Endothelial cell of umbilical vein (primary cell): ENCODE data around the gene MYO1H. TPM values are rescaled to one million over a fixed set of nuclear protein-coding genes. Genes with fewer than 3 reads are reported as not detected.

Experiments used
- BruUV-seq: library from RNA; stranded (reverse); fragments of 400-500 nt; replicated peaks from 2 replicates; lab custom pipeline; 2021; lab: Mats Ljungman, UMichigan
- CTCF ChIA-PET: fragments of 300-600, 350-600 bp; sonication (Branson Sonifier 250); formaldehyde crosslinking; loops from one replicate; lab custom pipeline; 2021; ENCODE audit warnings: antibody characterized with exemption, inconsistent platforms; lab: Charles Lee
- POLR2A ChIA-PET: fragments of 300-600, 350-600 bp; sonication (Branson Sonifier 250); formaldehyde crosslinking; loops from one replicate; lab custom pipeline; 2021; ENCODE audit warnings: antibody characterized with exemption, inconsistent platforms; lab: Charles Lee
- DNase-seq: peaks from one replicate; pipeline ENCODE4 v3.0.0-alpha.2; 2011; ENCODE audit warnings: low read depth, low spot score
- FAIRE-seq: peaks from 2 replicates; lab custom pipeline; 2011; peaks lifted over from hg19 to GRCh38; lab: Jason Lieb, UNC
- H2AFZ ChIP-seq: 2 replicates; pipeline ENCODE4 v1.6.0; 2012; ENCODE audit warnings: low read depth, low read length, control low read depth, inconsistent platforms
- H3K27ac ChIP-seq: 2 replicates; pipeline ENCODE4 v1.5.1; 2011; ENCODE audit warnings: low read depth, mild to moderate bottlenecking, control low read depth, low read length, moderate library complexity; ENCODE audit not compliant: insufficient read depth
- H3K27me3 ChIP-seq, 2 experiments: 2 replicates each; pipeline versions ENCODE4 v1.6.0 to v1.6.1; 2011; ENCODE audit warnings: low read length in 2 of 2, mixed read lengths in 1 of 2; ENCODE audit not compliant: control insufficient read depth in 2 of 2, insufficient read depth in 2 of 2
- H3K36me3 ChIP-seq, 2 experiments: 2 replicates in 1 of 2; 3 replicates in 1 of 2; pipeline ENCODE4 v1.5.1; 2011; ENCODE audit warnings: low read length in 2 of 2, mild to moderate bottlenecking in 1 of 2, moderate library complexity in 1 of 2; ENCODE audit not compliant: control insufficient read depth in 2 of 2, insufficient read depth in 2 of 2; ENCODE audit errors: extremely low read depth in 1 of 2
- H3K4me1 ChIP-seq: 3 replicates; pipeline ENCODE4 v1.5.1; 2011; ENCODE audit warnings: mild to moderate bottlenecking, low read length; ENCODE audit not compliant: control insufficient read depth, insufficient read depth; ENCODE audit errors: extremely low read depth
- H3K4me2 ChIP-seq: 2 replicates; pipeline ENCODE4 v1.6.1; 2011; ENCODE audit warnings: low read length, control low read depth, mixed read lengths; ENCODE audit not compliant: insufficient read depth
- H3K4me3 ChIP-seq, 3 experiments: fragments of 200-600 bp in 1 of 3; sonication (generic), shearing (Covaris generic) in 1 of 3; replicated peaks in 1 of 3; 2 replicates each; pipeline ENCODE4 v1.5.1; 2011 to 2016; ENCODE audit warnings: control low read depth in 3 of 3, low read length in 3 of 3, mild to moderate bottlenecking in 2 of 3, inconsistent platforms in 1 of 3, low read depth in 1 of 3, moderate library complexity in 1 of 3; ENCODE audit not compliant: insufficient read depth in 1 of 3
- H3K79me2 ChIP-seq: 2 replicates; pipeline ENCODE4 v1.6.0; 2012; ENCODE audit warnings: low read length, inconsistent platforms; ENCODE audit not compliant: control insufficient read depth, insufficient read depth
- H3K9ac ChIP-seq: replicated peaks from 2 replicates; pipeline ENCODE3; 2011; ENCODE audit warnings: low read length, control low read depth; ENCODE audit not compliant: insufficient read depth; ENCODE audit errors: extremely low read depth
- H3K9me1 ChIP-seq: replicated peaks from 3 replicates; pipeline ENCODE4 v1.6.0; 2011; ENCODE audit warnings: mild to moderate bottlenecking, low read length; ENCODE audit not compliant: control insufficient read depth, insufficient read depth; ENCODE audit errors: extremely low read depth
- H3K9me3 ChIP-seq: replicated peaks from 2 replicates; pipeline ENCODE4 v1.5.1; 2012; ENCODE audit warnings: low read length, inconsistent platforms; ENCODE audit not compliant: control insufficient read depth, insufficient read depth
- H4K20me1 ChIP-seq: replicated peaks from 2 replicates; pipeline ENCODE3; 2011; ENCODE audit warnings: mild to moderate bottlenecking, low read length; ENCODE audit not compliant: control insufficient read depth, insufficient read depth; ENCODE audit errors: extremely low read depth
- EZH2 ChIP-seq: IDR thresholded peaks from 2 replicates; pipeline ENCODE4 v1.6.1; 2012; ENCODE audit warnings: borderline replicate concordance, low read depth, mild to moderate bottlenecking, moderate library complexity, low read length, inconsistent platforms; ENCODE audit not compliant: severe bottlenecking
- FOS ChIP-seq: IDR thresholded peaks from 2 replicates; pipeline ENCODE4 v1.6.1; 2011; ENCODE audit warnings: mild to moderate bottlenecking, low read length, moderate library complexity, borderline replicate concordance; ENCODE audit not compliant: insufficient read depth
- GATA2 ChIP-seq: IDR thresholded peaks from 2 replicates; pipeline ENCODE4 v1.7.0; 2011; ENCODE audit warnings: low read depth, mild to moderate bottlenecking, moderate library complexity, mixed read lengths, low read length; ENCODE audit not compliant: insufficient read length, insufficient read depth
- JUN ChIP-seq: IDR thresholded peaks from 2 replicates; pipeline ENCODE4 v1.6.1; 2011; ENCODE audit warnings: borderline replicate concordance, low read depth; ENCODE audit not compliant: insufficient read length, insufficient read depth
- MYC ChIP-seq: IDR thresholded peaks from one replicate; pipeline ENCODE4 v1.6.1; 2011; ENCODE audit warnings: mild to moderate bottlenecking, low read depth, low read length
- POLR2A ChIP-seq: IDR thresholded peaks from 2 replicates; pipeline ENCODE4 v1.6.1; 2012; ENCODE audit warnings: low read depth, mild to moderate bottlenecking, control low read depth, low read length
- POLR2AphosphoS5 ChIP-seq: IDR thresholded peaks from 2 replicates; pipeline ENCODE4 v1.6.1; 2012; ENCODE audit warnings: low read depth, mild to moderate bottlenecking, control low read depth, low read length, moderate library complexity; ENCODE audit not compliant: insufficient read depth
- dilution Hi-C: fragments of 300-500 bp; cut with MboI; formaldehyde crosslinking; loops from one replicate; pipeline ENCODE4 v1.15.0; 2019; ENCODE audit warnings: low sequenced_read_pairs; ENCODE audit not compliant: extremely low pct_ligation_motif_present
- intact Hi-C: fragments of 100-400 bp; cut with micrococcal nuclease; formaldehyde crosslinking; loops from one replicate; pipeline ENCODE4 v1.10.0; 2022
- polyA plus RNA-seq, 4 experiments: library from polyadenylated mRNA; depleted of rRNA in 3 of 4; stranded (reverse) in 3 of 4; unstranded in 1 of 4; fragments of >200 nt; gene quantifications; 2 replicates each; pipeline versions ENCODE4 v1.2.1 to v1.2.3, GENCODE V29; 2011 to 2012; ENCODE audit warnings: missing spikeins in 1 of 4
- total RNA-seq: library from RNA; stranded (reverse); gene quantifications from 2 replicates; pipeline ENCODE4 v1.2.3, GENCODE V29; 2021
- TF ChIP-seq, protein P1 (sequence below): IDR thresholded peaks from 2 replicates; pipeline ENCODE4 v1.6.1; 2011; ENCODE audit not compliant: insufficient read depth, insufficient read length
- TF ChIP-seq, protein P2 (sequence below), 2 donors: IDR thresholded peaks; 1 replicate in 1 of 2; 2 replicates in 1 of 2; pipeline ENCODE4 v1.5.1; 2011; ENCODE audit warnings: low read length in 2 of 2, mild to moderate bottlenecking in 2 of 2, moderate library complexity in 2 of 2, control low read depth in 1 of 2, inconsistent platforms in 1 of 2, low read depth in 1 of 2; ENCODE audit not compliant: insufficient read depth in 1 of 2; ENCODE audit errors: extremely low read depth in 1 of 2

MYO1H gene
- total and polyA plus RNA-seq, 2 donors (not counting 3 experiments of a cell fraction or from before 2014, with no cell fraction given), result not detected

DNA sequence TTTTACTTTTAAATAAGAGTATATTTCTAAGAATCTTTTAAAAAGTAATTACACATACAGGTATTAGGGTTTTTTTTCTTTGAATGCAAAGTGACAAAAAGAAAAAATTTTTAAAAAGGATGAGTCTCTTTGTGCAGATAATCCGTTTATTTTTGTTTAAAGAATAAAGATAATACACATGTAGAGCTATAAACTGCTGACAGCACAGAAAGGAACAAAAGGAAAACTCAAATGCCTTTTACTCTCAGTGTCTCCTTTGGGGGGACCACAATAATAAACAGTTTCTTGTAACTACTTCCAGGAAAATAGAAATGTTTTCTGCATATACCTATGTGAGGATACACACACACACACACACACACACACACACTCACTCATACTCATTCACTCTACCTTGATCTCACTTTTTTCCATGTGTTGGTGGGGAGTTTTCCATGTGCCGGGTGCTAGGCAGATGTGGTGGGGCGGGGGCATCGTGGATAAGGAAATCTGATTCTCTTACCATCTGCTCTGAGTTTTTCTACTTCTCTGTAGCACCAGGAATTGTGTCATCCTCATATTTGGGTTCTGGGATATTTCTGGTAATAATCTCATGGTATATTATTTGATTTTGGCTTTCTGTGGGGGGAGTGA is 71.3 kb downstream of the MYO1H start:
- Histone ChIP-seq H3K27me3 (peaks cover 0 to 2% of the 10 kb centered on the region in 2 experiments), H2AFZ (no peak overlapping the region), H3K4me2 (no peak overlapping the region), H3K79me2 (no peaks in the 10 kb centered on the region), H3K9me3 (no peaks in the 10 kb centered on the region), H3K4me1 (no peaks in the 10 kb centered on the region), H3K4me3 (no peak overlapping the region), H4K20me1 (no peaks in the 10 kb centered on the region), H3K36me3 (no peaks in the 10 kb centered on the region), H3K9me1 (no peaks in the 10 kb centered on the region), H3K27ac (no peak overlapping the region), H3K9ac (no peak overlapping the region)
- ChIA-PET CTCF (interaction anchor here (1.2 to 2.9 kb wide), 2 partner anchors 9 to 14 kb away, joined by 4 to 12 read pairs; no protein-coding TSS in a partner anchor), POLR2A (no interaction called here)
- no peak for FAIRE-seq
- BruUV-seq, result no TSS peak
- intact Hi-C loops (no loop called here), dilution Hi-C loops (no loop called here)
- DNase-seq, result no peak
- TF ChIP-seq, protein P1, sequence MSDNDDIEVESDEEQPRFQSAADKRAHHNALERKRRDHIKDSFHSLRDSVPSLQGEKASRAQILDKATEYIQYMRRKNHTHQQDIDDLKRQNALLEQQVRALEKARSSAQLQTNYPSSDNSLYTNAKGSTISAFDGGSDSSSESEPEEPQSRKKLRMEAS, result no peak
- no peak for TF ChIP-seq FOS
- no peak for TF ChIP-seq GATA2
- TF ChIP-seq EZH2, result no peak
- TF ChIP-seq MYC, result no peak
- TF ChIP-seq, protein P2, sequence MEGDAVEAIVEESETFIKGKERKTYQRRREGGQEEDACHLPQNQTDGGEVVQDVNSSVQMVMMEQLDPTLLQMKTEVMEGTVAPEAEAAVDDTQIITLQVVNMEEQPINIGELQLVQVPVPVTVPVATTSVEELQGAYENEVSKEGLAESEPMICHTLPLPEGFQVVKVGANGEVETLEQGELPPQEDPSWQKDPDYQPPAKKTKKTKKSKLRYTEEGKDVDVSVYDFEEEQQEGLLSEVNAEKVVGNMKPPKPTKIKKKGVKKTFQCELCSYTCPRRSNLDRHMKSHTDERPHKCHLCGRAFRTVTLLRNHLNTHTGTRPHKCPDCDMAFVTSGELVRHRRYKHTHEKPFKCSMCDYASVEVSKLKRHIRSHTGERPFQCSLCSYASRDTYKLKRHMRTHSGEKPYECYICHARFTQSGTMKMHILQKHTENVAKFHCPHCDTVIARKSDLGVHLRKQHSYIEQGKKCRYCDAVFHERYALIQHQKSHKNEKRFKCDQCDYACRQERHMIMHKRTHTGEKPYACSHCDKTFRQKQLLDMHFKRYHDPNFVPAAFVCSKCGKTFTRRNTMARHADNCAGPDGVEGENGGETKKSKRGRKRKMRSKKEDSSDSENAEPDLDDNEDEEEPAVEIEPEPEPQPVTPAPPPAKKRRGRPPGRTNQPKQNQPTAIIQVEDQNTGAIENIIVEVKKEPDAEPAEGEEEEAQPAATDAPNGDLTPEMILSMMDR (IDR thresholded peaks at IDR 0.05; ENCODE audit: extremely low read depth in 1 of 2, insufficient read depth in 1 of 2, low read depth in 1 of 2, low read length in 2 of 2), result no peak
- TF ChIP-seq POLR2A, result no peak
- no peak for TF ChIP-seq POLR2AphosphoS5
- no peak for TF ChIP-seq JUN
